ENCODE measurements around the gene HEG1.

The HEG1 gene

DNA sequence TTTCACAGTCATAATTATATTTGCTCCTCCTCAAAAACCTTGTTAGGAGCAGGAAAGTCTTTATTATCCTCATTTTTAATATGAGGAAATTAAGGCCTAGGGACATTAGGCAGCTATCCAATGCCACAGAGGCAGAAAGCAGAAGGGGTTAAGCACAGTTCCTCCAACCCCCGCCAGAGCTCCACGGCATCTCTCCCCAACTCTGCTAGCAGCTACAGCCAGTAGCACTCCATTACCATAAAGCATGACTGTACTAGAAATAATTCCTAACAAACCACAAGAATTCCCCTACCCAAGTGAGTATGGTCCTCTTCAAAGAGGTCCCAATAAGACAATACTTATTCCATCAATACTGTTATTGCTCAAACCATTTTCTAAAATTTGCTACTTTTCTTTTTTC is 9.8 kb downstream of the HEG1 start:
- no peak for DNase-seq

GRCh38 chr3:125045194-125045593 is 10.6 kb downstream of the HEG1 start:
- no peak for DNase-seq

GRCh38 chr3:125043599-125044151 is 12.1 kb downstream of the HEG1 start:
- DNase-seq = no peak

DNA sequence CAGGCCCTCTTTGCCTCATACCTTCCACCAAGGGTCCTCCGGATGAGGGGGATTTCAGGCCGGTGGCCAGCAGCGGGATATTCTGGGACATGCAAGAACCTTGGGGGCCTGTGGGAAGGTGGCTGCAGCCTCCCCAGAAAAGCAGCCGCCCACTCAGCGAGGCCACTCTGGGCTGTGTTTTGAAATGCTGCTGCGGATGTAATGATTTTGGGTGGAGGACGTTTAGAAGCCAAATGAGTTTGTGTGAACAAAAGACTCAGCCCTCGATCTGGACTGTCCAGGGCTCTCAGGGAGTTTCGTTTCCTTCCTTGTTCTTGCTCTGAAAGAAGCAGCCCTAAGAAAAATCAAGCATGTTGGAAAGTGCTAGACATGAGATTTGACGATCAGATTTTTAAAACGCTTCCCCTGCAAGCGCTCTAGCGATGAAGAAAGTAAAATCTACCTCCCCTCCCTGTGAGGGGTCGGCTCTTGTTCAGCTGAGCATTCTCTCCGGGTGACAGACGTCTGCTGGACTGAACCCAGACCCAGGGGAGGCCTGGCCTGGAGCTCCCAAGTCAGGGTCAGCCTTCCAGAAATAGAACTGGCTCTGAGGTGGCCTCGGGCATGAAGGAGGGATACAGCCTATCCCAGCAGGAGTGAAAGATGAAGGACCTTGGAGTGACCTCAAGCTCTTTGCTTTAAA is 12.9 kb downstream of the HEG1 start:
- no peak for DNase-seq

- no peak for DNase-seq
These were observed 16.4 kb downstream of the HEG1 start for GRCh38 chr3:125039131-125040100.

GRCh38 chr3:125037498-125038150 is 18.2 kb downstream of the HEG1 start:
- DNase-seq = no peak

DNA sequence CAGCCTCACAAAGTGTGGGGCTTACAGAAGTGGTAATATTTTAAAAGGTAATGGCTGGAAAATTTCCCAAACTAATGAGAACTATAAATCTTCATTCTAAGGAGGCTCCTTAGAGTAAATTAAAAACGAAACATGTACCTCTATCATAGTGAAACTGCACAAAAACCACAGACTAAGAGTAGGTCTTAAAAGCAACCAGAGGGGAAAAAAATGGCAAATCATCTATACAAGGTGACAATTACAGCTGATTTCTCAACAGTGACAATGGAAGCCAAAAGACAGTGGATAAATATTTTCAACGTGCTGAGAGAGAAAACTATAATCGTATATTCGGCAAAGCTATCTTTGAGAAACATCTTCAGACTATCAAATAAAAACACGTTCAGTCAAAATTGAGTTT is 20.6 kb downstream of the HEG1 start:
- peak; percentile 69 for DNase-seq

GRCh38 chr3:125033616-125034015 is 22.2 kb downstream of the HEG1 start:
- DNase-seq = no peak

DNA sequence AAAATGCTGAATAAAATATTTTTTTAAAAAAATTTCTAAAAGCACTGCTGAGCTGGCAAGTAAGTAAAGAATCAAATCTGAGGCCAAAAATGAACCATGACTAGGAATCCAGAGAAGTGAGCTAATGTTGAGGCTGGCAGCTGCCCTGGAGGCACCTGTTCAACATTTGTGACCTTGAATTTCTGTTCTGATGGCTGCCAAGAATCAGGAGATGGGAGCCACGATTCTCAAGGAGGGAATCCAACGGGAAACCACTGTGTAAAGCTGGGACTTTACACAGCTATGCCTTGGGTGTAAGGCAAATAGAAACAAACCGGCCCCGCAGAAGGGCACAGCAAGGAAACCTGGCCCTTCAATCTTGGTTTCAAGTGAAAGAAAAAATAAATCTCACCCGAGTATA is 22.7 kb downstream of the HEG1 start:
- DNase-seq = no peak

DNA sequence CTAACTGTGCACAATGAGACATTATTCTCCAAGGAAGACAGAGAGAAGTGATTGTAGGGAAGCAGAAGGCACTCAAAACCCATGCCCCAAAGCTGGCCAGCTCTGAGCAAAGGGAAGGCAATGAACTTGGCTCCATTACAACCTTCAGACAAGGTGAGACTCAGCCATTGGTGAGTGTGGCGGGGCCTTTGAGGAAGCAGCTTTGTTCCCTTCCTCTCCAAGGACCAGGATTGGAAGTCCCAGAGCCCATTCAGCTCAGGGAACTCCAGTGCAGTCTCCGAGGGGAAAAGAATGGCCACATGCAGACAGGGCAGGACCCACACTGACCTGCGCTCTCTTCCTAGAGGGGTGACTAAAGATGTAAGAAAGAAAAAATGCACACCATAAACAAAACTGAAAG is 23.1 kb downstream of the HEG1 start:
- DNase-seq = no peak

DNA sequence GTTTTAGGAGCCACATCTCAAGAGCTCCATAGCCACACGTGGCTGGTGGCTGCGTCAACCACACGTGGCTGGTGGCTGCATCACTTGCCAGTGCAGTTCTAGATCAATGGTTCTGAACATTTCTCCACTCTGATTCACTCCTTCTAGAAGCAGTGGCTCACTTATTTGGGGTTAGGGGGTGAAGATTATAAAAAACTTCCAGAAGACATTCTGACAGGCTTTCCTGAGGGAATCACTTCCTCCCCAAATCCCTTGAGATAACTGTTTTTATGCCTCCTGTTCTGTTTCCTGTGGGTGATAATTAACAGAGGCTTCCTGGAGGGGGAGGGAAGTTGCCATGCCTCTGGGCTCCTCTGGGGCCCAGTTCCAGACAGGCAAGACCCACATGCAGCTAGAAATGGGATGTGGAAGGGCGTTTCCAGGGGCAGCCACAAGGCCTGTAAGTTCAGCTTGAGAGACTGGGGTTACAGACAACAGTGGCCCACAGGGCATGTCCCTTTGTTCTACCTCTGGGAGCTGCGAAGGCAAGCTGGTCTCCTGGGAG is 23.6 kb downstream of the HEG1 start:
- DNase-seq = no peak

GRCh38 chr3:125031544-125031943 is 24.3 kb downstream of the HEG1 start:
- no peak for DNase-seq

DNA sequence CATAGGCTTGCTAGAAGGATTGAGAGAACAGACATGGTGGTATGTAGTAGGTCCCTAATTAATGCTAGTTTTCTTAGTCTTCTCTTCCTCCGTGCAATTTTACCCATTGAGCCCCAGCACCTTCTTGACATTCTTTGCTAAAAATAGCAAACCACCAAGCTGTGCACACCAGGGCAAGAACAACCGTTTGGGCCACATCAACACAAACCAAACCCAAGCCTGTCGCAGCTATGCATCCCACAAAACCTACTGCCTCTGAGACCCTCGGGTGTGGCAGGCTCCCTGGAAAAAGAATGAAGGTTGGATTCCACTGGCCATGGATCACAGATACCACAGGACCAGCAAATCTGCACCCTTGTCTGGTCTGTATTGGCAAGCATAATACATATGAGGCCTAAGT is 27.1 kb downstream of the HEG1 start:
- DNase-seq = no peak

GRCh38 chr3:125025642-125026041 is 30.2 kb downstream of the HEG1 start:
- DNase-seq = no peak

GRCh38 chr3:125024817-125025216 is 31.0 kb downstream of the HEG1 start:
- DNase-seq = no peak

GRCh38 chr3:125023833-125024555 is 31.8 kb downstream of the HEG1 start:
- DNase-seq = no peak

DNA sequence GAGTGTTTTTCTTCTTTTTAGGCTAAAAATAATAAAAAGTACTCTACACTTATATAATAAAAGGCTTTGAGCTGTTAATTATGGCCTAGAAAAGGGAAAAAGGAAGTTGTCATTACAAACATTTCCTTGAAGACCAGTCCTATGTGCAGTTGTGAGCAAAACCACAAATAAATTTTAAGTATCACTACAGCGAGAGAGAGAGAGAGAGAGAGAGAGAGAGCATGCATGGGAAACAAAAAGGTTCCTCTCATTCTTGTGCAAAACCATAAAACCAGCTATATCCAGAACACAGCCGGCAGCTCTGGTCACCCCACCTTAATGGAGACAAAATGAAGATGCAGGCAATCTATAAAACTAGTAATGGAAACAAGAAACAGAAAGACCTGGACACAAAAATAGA is 33.6 kb downstream of the HEG1 start:
- DNase-seq = no peak

DNA sequence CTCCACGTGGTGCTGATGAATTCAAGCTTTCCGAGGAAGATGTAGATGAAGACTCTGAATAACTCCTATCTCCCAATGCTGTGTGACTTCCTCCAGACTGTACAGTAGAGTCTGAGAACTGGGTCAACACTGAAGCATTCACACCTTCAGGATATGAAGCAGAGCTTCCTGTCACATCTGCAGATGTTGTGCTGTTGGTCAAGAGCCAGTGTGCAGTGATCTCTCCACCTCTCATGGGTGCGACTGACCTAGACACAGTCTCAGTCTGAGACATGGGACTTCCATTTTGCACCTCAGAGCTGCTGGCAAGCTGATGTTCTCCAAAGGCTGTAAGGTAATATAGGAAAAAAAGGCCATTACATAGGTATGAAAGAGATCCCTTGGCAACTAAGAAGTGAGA is 36.5 kb downstream of the HEG1 start:
- peak; percentile 4 for DNase-seq

DNA sequence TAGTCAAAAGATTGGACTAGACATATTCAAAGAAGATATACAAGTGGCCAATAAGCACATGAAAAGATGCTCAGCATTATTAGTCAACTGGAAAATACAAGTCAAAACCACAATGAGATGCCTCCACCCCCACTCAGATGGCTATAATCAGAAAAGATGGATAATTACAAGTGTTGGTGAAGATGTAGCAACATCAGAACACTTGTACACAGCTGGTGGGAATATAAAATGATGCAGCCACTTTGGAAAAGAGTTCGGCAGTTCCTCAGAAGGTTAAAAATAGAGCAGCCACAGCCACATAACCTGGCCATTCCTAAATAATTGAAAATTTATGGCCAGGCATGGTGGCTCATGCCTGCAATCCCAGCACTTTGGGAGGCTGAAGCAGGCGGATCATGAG is 38.4 kb downstream of the HEG1 start:
- no peak for DNase-seq

GRCh38 chr3:125014570-125015179 is 41.1 kb downstream of the HEG1 start:
- DNase-seq = no peak

DNA sequence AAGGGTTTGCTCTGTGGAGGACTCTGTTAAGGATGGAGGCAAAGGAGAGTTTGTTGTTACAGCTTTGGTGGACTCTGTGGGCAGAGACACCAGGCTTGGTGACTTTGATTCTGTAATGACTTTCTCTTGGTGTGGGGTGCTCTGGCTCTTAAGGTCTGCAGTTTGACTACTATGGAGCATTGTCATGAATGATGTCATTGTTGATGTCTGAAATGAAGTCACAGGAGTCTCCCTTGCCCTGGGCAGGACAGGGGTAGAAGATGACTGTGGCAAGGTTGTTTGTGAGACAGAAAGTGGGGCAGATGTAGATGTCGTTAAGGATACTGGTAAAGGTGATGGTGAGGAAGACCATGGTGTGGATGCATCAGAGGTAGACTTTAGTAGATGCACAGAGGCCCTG is 42.7 kb downstream of the HEG1 start:
- peak; percentile 4 for DNase-seq

GRCh38 chr3:125011941-125012340 is 43.9 kb downstream of the HEG1 start:
- DNase-seq = no peak

All from activated CD4-positive, alpha-beta T cell treated with anti-CD3 and anti-CD28 coated beads, Interleukin-2, amount 50 U/mL, for 16 hours (primary cell).